Hippocampal formation (tissue), 2 donors: Measurements from ENCODE around the gene TMEM86A.

Source experiments
- DNase-seq, 2 donors: peaks; one replicate each; lab custom pipeline; 2025; lab: John Stamatoyannopoulos, UW

The TMEM86A gene

DNA sequence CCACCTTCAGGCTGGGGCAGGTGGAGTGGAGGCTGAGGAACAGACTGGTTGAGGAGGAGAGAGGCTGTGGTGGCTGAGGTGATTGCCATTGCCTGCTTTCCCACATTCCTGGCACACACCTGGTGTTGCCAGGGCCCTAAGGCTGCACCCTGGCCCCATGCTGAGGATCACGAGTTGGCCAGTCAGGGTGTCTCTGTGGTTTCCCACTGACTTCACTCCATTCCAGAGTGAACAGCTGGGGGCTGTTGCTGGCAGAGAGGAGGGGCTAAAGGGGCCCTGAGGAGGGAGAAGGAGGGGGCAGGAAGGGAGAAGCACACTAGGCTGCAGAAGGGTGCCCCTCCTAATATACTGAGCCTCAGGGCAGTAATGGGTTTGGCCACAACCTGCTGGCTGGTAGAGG, 1.8 kb downstream of the TMEM86A start:
- DNase-seq, result peak in 1 of 2 donors; percentile 42

DNA sequence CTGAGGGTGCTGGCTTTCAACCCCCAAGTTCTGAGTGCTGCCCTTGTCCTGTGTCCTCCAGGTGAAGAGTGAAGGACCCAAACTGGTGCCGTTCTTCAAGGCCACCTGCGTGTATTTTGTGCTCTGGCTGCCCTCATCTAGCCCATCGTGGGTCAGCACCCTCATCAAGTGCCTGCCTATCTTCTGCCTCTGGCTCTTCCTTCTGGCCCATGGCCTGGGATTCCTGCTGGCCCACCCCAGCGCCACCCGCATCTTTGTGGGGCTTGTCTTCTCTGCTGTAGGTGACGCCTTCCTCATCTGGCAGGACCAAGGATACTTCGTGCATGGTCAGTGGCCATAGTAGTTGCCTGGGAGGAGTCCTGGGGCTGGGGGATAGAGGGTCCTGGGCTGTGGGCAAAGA, 2.3 kb downstream of the TMEM86A start:
- no peak for DNase-seq

DNA sequence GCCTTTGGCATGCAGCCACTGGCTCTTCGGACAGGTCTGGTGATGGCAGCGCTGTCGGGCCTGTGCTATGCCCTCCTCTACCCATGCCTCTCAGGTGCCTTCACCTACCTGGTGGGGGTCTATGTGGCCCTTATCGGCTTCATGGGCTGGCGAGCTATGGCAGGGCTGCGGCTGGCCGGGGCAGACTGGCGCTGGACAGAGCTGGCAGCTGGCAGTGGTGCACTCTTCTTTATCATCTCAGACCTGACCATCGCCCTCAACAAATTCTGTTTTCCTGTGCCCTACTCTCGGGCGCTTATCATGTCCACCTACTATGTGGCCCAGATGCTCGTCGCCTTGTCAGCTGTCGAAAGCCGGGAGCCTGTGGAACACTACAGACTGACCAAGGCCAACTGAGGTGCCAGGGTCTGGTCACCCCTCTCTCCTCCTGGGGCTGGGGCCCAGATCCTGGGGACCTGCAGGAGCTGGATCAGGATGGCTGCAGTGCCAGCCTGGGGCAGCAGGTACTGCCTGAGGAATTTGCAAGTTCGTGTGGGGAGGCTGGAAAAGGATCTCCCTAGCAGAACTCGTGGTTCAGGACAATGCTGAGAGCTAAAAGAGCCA, 3.1 kb downstream of the TMEM86A start:
- DNase-seq, result no peak

DNA sequence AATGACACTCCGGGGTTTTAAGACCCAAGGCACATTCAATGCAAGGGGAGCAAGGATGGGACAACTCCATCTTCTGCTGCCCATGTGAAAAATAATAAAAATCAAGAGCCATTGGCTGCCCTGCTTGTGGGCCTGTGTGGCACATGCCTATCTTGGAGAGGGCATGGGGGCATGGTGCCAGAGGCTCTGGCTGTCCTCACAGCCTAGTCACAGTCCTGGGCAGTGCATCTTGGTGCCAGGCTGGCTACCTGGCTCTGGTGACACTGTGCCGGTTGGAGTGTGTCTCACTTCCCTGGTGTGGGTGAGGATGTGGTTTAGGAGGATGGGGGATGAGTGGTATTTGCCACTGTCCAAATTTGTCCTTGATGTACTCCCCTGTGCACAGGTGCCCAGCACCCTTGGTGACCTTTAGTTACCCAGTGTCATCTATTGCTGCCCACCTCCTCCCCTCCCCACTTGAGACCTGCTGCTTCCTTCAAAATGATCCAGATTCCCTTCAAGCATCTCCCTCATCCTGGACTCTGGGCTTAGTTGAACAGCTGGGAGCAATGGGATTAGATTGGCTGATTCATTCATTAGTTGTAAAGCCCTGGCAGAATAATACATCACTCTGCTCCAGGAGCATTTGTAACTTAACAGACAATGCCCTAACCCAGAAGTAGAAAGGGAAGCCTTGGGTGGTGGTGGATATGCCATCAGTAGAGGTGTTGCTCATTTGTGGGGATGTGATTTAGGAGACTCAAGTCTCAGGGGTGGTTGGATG, 4.6 kb downstream of the TMEM86A start:
- no peak for DNase-seq

DNA sequence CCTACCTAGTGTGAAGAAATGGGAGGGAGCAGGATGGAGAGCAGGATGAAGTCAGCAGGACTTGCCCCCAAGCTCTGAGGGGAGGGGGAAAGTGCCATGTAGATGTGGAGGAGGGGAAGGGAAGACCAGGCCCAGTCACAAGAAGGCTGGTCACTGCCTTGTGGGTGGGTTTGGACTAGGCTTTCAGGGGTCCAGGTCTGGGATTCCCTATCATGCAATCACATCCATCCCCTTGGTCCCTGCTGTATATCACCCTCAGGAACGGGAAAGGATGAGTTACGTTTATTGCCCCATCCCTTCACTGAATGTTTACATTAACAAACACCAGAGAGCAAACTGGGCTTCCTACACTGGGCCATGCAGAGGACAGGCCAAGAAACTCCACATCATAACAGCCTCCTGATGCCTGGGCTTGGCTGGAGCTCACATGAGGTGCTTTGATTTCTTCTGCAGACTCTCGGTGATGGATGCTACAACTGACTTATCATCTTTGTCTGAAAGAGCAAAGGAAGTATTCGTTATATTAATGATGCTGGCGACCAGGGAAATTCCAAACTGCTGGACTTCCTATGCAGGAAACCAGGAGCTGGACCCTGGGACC, 5.6 kb downstream of the TMEM86A start:
- no peak for DNase-seq

DNA sequence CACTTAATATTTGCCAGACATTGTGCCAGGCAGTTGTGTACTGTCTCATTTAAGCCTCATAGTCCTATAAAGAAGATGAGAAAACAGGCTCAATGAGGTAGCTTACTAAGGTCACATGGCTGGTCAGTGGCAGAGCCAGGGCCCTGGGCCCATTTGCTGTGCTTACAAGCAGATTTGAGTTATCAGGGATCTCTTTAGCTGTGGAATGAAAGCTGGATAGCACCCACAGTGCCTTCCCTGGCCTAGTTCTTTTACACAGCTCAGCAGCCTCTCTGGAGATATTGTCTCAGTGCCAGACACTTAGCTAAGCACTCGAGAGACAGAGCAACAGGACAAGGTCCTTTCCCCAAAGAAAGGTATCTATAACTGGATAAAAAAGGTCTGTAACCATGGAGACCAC, 6.1 kb downstream of the TMEM86A start:
- DNase-seq, result peak in 1 of 2 donors; percentile 12

DNA sequence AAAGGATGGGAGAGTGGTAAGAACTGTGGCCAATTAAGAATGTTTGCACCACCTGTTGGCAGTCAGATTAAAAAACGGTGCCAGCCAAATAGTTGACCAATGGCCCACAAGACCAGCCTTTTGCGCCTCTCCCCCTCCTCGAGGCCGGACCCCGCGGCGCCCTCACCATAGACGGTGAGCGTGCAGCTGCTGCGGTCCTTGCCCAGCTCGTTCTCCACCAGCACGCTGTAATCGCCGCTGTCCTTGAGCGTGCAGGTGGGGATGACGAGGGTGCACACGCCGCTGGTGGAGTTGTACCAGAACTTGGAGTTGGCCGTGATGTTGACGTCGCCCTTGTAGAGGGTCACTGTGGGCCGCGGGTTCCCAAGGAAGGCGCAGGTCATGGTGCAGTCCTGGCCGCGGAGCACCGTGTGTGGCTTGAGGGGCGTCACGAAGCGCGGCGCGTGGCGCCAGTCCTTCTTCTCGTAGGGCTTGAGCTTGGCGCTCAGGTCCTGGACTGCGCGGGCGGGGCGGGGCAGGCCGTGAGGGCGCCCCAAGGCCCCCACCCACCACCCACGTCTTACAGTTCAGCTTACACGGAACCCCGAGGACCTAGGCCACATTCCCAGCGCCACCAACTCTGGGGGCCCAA, 7.2 kb downstream of the TMEM86A start:
- no peak for DNase-seq

DNA sequence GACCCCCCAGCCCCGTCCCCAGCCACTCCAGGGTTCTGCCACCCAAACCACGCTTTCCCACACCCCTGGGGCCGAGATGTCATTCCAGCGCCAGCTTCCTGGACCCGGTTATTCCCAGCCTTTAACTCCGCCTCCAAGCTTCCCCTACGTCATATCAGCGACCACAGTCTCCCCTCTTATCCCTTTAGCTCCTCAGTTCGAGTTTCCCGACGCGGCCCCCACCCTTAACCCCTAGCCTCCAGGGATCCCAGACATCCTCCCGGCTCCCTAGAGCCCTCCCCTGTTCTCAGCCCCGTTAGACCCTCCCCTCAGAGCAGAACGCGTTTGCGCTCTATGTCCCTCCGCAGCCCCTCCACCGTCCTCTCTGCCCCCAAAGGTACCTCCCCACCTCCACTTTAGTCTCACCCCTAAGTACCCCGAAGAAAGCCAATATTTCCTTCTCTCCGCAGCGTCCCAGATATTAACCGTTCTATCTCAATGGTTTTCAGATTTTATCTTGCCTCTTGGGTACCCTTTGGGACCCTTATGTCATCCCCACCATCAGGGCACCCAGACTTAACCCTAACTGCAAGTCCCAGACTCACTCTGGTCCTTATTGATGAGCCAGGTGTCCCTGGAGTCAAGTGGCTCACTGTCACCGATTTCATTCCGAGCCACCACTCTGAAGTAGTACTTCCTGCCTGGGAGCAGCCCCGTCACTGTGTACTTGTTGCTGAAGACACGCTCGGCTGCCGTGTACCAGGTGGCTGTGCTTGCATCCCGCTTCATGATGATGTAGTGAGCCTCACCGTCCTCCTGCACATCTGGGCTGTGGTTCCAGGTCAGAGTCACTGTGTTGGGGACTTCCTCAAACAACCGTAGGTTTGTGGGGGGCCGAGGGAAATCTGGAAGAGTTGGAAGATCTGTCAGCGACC, 8.0 kb downstream of the TMEM86A start:
- DNase-seq, result peak; percentile 13 to 24

DNA sequence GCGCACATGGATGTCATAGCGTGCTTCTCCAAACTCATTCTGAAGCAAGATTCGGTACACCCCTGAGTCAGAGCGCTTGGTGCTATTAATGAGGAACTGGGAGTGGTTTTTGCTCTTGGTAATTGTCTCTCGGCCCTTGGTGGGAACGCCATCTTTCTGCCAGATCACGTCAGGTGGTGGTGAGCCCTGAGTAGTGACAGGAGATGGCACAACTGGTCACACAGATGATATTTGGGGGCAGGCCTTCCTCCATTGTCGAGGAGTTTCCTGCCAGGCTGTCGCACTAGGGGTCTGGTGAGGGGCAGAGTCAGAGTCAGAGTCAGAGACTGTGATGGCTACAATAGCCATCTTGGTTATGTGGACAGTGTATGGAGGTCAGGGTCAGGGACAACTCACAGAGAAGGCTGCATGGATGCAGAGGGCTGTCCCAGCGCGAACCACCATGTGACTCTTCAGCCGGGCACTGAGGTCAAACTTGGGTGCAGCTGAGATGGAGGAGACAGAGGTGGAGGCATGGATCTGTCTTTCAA, 9.3 kb downstream of the TMEM86A start:
- DNase-seq, result no peak

DNA sequence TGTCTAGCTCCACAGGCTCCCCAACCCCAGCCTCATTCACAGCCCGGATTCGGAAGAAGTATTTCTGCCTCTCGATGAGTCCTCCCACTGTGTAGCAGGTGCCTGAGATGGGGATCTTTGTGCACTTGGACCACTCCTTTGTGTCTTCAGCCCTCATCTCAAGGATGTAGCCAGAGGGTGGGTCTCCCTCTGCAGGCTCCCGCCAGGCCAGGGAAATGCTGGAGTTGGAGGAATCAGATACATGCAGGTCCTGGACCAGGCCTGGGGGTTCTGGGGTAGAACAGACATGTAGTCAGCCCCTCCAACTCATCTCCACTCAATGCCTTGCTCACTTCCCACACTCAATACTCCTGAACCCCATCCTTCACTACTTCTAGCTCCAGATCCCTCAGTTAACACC, 10.8 kb downstream of the TMEM86A start:
- no peak for DNase-seq

DNA sequence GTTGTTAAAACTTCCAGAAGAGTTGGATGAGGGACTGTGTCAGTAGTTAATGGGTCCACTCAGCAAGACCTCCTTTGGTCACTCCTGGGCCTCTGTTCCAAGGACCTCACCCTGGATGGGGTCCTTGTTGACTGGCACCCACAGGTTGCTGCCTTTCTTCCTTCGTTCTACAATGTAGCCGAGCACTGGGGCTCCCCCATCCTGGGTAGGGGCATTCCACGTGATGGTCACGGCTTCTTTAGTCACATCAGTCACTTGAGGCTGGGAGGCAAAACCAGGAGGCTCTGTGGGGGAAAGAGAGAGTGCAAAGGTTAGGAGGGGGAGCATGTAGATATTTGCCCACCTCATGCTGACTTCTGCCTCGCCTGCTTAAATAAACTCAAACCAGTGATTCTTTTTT, 12.0 kb downstream of the TMEM86A start:
- no peak for DNase-seq

DNA sequence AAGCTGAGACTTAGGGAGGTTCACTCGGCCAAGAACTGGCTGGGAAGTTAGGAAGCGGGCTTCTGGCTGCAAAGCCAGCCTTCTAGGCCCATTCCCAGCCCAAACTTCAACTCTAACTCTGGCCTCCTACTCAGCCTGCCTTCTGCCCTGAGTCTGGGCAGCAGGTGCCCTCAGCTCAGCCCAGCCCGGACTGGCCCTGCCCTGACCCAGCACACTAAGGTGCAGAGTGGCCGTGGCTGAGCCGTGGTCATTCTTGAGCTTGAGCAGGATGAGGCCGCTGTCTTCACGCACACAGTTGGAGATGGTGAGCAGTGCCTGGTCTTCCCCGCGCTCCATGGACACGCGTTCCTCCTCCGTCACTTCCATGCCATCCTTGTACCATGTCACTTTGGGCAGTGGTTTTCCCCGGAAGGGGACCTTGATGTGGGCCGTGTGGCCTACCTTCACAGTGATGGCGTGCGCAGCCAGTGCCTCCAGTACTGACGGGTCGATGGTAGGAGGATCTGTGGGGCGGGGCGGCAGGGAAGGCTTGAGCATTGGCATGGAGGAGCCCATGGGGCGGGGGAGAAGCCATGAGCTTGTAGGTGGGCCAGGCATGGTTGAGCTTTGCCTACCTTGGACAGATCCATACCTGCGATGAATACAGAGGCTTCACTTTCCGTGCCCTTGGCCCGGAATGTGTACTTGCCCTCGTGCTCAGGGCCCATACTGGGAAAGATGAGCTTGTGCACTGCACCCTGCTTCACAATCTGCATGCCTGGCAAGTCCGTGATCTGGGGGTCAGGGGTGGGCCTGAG, 15.3 kb downstream of the TMEM86A start:
- DNase-seq, result no peak

DNA sequence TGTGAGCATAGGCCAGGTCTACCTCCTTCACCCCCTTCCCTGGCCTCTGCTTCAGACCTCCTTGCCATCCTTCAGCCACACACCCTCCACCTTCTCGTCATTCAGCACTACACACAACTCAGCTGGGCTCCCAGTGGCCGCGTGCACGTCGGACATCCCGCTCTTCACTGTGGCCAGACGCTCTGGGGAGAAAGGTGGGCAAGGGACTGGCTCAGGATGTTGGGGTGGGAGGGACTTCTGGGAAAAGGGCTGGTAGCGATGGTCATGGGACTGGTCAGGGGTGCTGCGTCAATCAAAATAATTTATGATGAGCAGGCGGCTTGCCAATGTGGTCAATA, 15.8 kb downstream of the TMEM86A start:
- no peak for DNase-seq

DNA sequence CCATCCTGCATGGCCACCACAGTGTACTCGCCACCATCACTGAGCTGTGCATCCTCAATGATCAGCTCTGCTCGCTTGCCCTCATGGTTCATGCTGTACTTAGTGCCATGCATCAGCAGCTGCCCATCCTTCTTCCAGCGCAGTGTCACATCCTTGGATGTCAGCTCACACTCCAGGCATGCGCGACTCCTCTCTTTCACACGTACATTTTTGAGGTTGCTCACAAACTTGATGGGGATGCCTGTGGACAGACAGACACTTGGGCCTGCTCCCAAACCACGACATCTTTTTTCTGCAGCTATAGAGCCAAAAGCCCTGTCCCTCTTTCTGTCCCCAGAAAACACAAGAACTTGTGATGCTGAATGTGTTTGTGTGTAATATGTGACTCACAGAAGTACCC, 16.9 kb downstream of the TMEM86A start:
- no peak for DNase-seq

DNA sequence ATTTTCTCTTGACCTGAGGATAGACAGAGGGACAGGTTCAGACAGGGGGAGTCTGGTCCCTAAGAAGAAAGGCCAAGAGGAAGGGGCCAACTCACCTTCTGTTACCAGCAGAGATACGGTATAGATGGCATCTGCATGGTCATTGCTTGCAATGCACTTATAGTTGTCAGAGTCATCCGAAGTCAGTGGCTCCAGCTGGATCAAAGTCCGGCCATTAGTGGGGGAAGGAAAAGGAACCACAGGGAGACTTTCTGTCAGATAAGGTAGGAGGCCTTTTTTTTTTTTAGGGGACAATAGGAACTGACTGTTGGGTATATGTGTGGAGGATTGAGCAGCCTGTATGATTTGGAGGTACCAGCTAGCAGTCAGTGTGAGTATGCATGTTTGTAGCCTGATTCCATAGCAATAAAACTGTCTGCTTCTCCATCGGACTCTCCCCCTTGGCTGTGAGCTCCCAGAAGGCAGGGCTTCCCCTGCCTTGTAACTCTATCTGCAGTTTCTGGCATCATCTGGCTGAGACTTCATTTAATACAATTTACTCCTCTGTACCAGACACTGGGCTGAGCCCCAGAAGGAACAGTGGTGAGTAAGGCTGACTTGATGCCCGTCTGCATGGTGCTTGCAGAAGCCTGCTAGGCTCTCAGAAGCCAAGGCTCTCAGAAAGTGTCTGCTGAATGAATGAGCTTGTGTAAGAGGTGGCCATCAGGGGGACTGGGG, 21.7 kb downstream of the TMEM86A start:
- no peak for DNase-seq

DNA sequence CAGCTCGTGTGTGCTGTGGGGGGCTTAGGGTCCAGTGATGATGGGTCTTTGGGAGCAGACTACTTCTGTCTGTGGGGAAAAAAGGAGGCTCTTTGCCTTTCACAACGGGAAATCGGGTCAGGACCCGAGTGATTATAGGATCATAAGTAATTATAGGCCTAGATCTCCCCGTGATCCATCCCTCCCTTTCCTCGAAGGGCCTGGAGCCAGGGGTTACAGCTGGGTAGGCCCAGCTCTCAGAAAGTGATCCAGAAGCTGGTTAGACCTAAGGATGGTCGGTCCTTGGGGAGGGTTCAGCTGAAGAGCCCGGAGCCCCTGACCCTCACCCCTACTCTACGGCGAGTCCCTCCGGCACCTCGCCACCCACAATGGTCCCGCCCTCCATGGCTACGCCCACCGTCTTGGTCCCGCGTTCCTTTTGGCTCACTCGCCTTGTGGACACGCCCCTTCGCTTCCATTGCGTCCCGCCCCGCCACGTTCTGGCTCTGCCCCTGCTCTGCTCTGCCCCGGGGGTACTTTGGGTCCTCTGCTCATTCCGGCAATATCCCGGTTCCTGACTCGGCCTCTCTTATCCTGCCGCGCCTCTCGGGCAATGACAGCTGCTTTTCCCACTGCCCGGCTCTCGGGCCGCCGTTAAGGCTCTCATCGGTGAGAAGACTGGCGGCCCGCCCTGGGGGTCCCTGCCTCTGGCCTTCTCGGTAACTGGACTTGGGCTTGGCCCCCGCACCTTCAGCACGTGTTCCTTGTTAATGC, 22.4 kb downstream of the TMEM86A start:
- peak; percentile 14 to 52 for DNase-seq

DNA sequence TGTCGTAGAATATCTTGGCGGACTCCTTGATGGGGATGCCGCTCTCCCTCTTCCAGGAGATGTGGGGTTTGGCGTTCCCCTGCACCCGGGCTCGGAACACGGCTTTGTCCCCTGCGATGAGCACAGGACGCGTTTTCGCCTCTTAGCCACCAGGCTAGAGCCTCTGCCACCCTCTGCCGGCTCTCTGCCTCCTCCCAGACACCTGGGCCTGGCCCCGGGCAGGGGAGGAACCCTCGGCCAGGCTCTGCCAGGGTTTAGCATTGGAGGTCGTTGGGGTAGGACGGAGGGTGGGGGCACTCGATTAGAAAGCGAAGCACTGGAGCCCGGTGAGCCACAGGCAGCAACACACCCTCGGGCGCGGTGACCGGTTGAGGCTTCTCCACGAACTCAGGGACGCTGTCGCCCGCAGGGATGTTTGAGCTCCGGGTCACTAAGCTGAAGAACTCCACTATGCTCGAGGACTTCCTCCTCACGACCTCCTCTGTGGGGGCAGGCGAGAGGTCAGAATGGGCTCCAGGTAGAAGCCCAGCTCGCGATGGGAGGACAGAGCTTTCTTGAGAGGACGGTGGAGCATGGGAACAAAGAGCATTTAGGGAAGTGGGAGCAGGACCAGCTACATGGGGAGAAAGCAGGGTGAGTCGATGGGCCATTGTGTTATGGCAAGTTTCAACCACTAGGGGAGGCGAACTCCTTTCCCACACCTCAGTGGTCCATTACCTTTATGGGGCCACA, 23.1 kb downstream of the TMEM86A start:
- peak in 1 of 2 donors; percentile 50 for DNase-seq

DNA sequence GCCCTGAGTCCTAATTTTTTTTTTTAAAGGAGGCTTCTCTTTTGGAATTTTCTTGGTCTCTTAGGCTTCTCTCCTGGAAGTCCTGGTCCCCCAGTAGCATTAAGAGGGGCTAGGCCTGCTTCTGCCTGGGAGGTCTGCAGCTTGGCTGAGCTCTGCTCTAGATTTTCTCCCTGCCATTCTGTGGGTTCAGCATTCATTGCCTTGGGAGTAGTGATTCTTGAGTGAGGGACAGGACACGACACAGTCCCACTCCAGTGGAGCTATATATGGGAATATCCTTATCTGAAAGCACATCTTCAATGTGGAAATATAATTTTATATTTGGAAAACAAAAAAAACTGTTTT, 23.7 kb downstream of the TMEM86A start:
- DNase-seq, result no peak

DNA sequence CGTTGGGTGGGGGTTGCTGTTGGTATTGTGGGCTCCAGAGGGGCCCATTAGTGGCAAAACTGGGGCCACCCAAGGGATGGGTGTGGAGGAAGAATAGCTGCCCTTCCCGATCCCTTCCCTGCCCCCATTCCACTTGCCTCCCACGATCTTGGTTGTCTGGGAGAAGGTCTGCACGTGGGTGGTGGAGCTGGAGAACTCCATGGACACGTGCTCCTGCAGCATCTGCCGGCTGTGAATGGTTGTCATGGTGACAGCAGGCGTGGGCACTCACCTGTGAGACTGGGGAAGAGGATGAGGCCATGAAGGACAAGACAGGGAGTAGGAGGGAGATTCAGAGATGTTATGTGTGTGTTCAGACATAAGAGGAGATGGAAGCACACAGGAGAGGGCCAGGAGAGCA, 25.4 kb downstream of the TMEM86A start:
- DNase-seq, result no peak
